MM.1S (cell line): ENCODE measurements around the gene SLC38A11.

ENCODE experiments used
- EZH2 ChIP-seq: fragments of 300-600 bp; sonication (generic); optimal IDR thresholded peaks from 2 replicates; pipeline ENCODE3; 2017; ENCODE audit warnings: low read depth, mild to moderate bottlenecking, antibody characterized with exemption, low read length, mixed read lengths
- TF ChIP-seq, protein P1 (sequence below): fragments of 300-600 bp; sonication (generic); IDR thresholded peaks from 2 replicates; pipeline ENCODE4 v1.5.1; 2016; ENCODE audit warnings: antibody characterized with exemption, low read length, mixed read lengths

DNA sequence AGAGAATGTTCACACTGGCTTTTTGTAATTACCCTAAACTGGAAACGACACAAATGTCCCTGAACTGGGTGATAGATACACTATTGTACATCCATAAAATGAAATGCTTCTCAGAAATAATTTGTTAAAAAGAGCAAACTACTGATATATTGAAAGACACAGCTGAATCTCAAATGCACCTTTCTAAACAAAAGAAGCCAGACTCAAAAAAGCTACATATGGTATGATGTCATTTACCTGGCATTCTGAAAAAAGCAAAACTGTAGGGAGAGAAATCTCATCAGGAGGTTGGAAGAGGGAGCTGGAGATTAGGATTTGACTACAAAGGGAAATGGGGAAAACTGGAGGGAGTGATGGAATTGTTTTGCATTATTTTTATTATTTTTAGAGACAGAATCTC, 12.0 kb downstream of the SLC38A11 start:
- TF ChIP-seq, protein P1, sequence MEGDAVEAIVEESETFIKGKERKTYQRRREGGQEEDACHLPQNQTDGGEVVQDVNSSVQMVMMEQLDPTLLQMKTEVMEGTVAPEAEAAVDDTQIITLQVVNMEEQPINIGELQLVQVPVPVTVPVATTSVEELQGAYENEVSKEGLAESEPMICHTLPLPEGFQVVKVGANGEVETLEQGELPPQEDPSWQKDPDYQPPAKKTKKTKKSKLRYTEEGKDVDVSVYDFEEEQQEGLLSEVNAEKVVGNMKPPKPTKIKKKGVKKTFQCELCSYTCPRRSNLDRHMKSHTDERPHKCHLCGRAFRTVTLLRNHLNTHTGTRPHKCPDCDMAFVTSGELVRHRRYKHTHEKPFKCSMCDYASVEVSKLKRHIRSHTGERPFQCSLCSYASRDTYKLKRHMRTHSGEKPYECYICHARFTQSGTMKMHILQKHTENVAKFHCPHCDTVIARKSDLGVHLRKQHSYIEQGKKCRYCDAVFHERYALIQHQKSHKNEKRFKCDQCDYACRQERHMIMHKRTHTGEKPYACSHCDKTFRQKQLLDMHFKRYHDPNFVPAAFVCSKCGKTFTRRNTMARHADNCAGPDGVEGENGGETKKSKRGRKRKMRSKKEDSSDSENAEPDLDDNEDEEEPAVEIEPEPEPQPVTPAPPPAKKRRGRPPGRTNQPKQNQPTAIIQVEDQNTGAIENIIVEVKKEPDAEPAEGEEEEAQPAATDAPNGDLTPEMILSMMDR = no peak
- no peak for TF ChIP-seq EZH2
